ENCODE data around the gene SEMA5A.

The SEMA5A gene

GRCh38 chr5:9361835-9362234 lies 184.0 kb downstream of the SEMA5A start:
- Histone ChIP-seq H3K4me3 (ENCODE audit: low read length) (peak overlapping the region; percentile 51), H3K27me3 (replicated peaks; ENCODE audit: insufficient read depth, low read length) (no peaks in the 10 kb centered on the region), H3K27ac (ENCODE audit: low read length) (peak overlapping the region; percentile 88), H4K20me1 (ENCODE audit: insufficient read depth, low read length) (no peaks in the 10 kb centered on the region), H3K9me2 (replicated peaks; ENCODE audit: insufficient read depth, low read length) (no peaks in the 10 kb centered on the region), H3K9ac (ENCODE audit: low read length) (peak overlapping the region; percentile 34; the same call in 1 of the 2 replicates), H3K36me3 (replicated peaks; ENCODE audit: insufficient read depth, low read length) (no peaks in the 10 kb centered on the region), H3K9me3 (replicated peaks; ENCODE audit: insufficient read depth, low read length) (no peaks in the 10 kb centered on the region), H2AFZ (ENCODE audit: low read length) (peak overlapping the region; percentile 47), H3K79me2 (ENCODE audit: low read length) (no peaks in the 10 kb centered on the region), H3F3A (ENCODE audit: insufficient read depth, low read length) (peaks cover 35% of the 10 kb centered on the region), H3K4me2 (ENCODE audit: low read depth, low read length) (peak overlapping the region; percentile 95), H3K4me1 (ENCODE audit: low read length) (peaks cover 36% of the 10 kb centered on the region)
- peak; percentile 99 for DNase-seq
- peak; percentile 96 for TF ChIP-seq CTCF (IDR thresholded peaks at IDR 0.05; ENCODE audit: low read length)
- no peak for TF ChIP-seq EZH2 (optimal IDR thresholded peaks at IDR 0.05; ENCODE audit: low read depth, low read length)

DNA sequence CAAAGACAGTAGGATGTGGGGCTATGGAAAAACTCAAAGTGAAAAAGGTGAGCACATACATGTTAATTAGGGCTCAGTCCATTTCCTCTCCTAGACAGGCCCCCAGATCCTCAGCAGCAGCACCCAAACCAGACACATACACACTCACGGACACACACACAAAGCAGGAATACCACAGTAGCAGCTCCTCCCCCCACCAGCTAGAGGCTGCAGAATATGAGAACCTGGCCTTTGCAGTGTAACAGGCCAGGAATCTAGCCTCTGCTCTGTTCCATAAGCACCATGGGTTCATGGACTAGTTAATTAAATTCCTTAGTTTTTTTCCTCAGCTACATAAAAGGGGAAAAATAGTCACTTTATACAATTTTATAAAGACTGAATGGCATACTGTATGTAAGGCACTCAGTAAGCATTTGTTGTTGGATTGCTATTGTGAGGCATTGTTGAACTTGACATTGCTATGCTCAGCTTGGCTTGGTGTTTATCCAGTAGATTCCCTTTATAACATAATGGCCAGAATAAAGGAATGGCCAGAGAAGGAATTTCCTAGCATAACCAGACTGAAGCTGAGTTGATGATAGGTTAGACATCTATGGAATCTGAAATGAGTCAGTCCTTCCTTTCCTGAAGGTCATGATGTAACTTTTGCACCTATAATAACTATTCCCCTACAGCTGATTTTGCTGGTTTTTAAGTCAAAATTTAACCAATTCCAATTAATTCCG lies 186.8 kb downstream of the SEMA5A start:
- no peaks in the 10 kb centered on the region for H3K36me3 ChIP-seq (replicated peaks; ENCODE audit: insufficient read depth, low read length)
- H3K9me2 ChIP-seq (replicated peaks; ENCODE audit: insufficient read depth, low read length) = no peaks in the 10 kb centered on the region
- DNase-seq = no peak
- no peaks in the 10 kb centered on the region for H4K20me1 ChIP-seq (ENCODE audit: insufficient read depth, low read length)
- no peaks in the 10 kb centered on the region for H3K9me3 ChIP-seq (replicated peaks; ENCODE audit: insufficient read depth, low read length)
- no peak overlapping the region for H2AFZ ChIP-seq (ENCODE audit: low read length)
- H3K27ac ChIP-seq (ENCODE audit: low read length) = no peak overlapping the region
- H3K27me3 ChIP-seq (replicated peaks; ENCODE audit: insufficient read depth, low read length) = no peaks in the 10 kb centered on the region
- H3K4me1 ChIP-seq (ENCODE audit: low read length) = peaks cover 17% of the 10 kb centered on the region
- H3K9ac ChIP-seq (ENCODE audit: low read length) = no peak overlapping the region
- no peak overlapping the region for H3K4me2 ChIP-seq (ENCODE audit: low read depth, low read length)
- H3F3A ChIP-seq (ENCODE audit: insufficient read depth, low read length) = peaks cover 30% of the 10 kb centered on the region
- H3K79me2 ChIP-seq (ENCODE audit: low read length) = no peaks in the 10 kb centered on the region
- H3K4me3 ChIP-seq (ENCODE audit: low read length) = no peak overlapping the region
- no peak for TF ChIP-seq CTCF (IDR thresholded peaks at IDR 0.05; ENCODE audit: low read length)
- no peak for TF ChIP-seq EZH2phosphoT487 (IDR thresholded peaks at IDR 0.05; ENCODE audit: low read length)
- no peak for TF ChIP-seq EZH2 (optimal IDR thresholded peaks at IDR 0.05; ENCODE audit: low read depth, low read length)

- no peak overlapping the region for H3K4me3 ChIP-seq (ENCODE audit: low read length)
- no peaks in the 10 kb centered on the region for H3K9me3 ChIP-seq (replicated peaks; ENCODE audit: insufficient read depth, low read length)
- peaks cover 5% of the 10 kb centered on the region for H3K4me1 ChIP-seq (ENCODE audit: low read length)
- H3K9me2 ChIP-seq (replicated peaks; ENCODE audit: insufficient read depth, low read length) = no peaks in the 10 kb centered on the region
- H2AFZ ChIP-seq (ENCODE audit: low read length) = no peak overlapping the region
- H4K20me1 ChIP-seq (ENCODE audit: insufficient read depth, low read length) = no peaks in the 10 kb centered on the region
- H3K27ac ChIP-seq (ENCODE audit: low read length) = no peak overlapping the region
- H3K79me2 ChIP-seq (ENCODE audit: low read length) = no peaks in the 10 kb centered on the region
- DNase-seq = no peak
- H3K27me3 ChIP-seq (replicated peaks; ENCODE audit: insufficient read depth, low read length) = no peaks in the 10 kb centered on the region
- H3K4me2 ChIP-seq (ENCODE audit: low read depth, low read length) = no peak overlapping the region
- TF ChIP-seq EZH2 (optimal IDR thresholded peaks at IDR 0.05; ENCODE audit: low read depth, low read length) (no peak), CTCF (IDR thresholded peaks at IDR 0.05; ENCODE audit: low read length) (no peak), EZH2phosphoT487 (IDR thresholded peaks at IDR 0.05; ENCODE audit: low read length) (no peak)
- peaks cover 3% of the 10 kb centered on the region for H3F3A ChIP-seq (ENCODE audit: insufficient read depth, low read length)
- no peaks in the 10 kb centered on the region for H3K36me3 ChIP-seq (replicated peaks; ENCODE audit: insufficient read depth, low read length)
- H3K9ac ChIP-seq (ENCODE audit: low read length) = no peak overlapping the region
Observed at GRCh38 chr5:9356351-9356825, 189.5 kb downstream of the SEMA5A start.

Measured in MM.1S (cell line).